Testis (tissue), 3 donors: ENCODE data around the gene ABTB2. TPM values are rescaled to one million over a fixed set of nuclear protein-coding genes. Genes with fewer than 3 reads are reported as not detected.

Experiments used
- DNase-seq: peaks from one replicate; pipeline ENCODE4 v3.0.0-alpha.2; 2019
- H3K27ac ChIP-seq, 2 donors: fragments of 200-600 bp; sonication (generic); one replicate each; pipeline ENCODE4 v1.5.1; 2019
- H3K27me3 ChIP-seq: fragments of 200-600 bp; sonication (generic); one replicate; pipeline ENCODE4 v1.5.1; 2019
- H3K36me3 ChIP-seq: fragments of 200-600 bp; sonication (generic); one replicate; pipeline ENCODE4 v1.5.1; 2017; ENCODE audit warnings: low read depth; ENCODE audit errors: missing control alignments
- H3K4me1 ChIP-seq: fragments of 200-600 bp; sonication (generic); one replicate; pipeline ENCODE4 v1.5.1; 2019
- H3K4me3 ChIP-seq, 2 donors: fragments of 200-600 bp; sonication (generic); one replicate each; pipeline ENCODE4 v1.5.1; 2017 to 2019
- H3K9me3 ChIP-seq: fragments of 200-600 bp; sonication (generic); one replicate; pipeline ENCODE4 v1.5.1; 2017
- CTCF ChIP-seq, 3 experiments: fragments of 450-650 bp in 2 of 3; fragments of 200-600 bp in 1 of 3; sonication (generic) in 1 of 3; IDR thresholded peaks; one replicate each; pipeline ENCODE4 v1.5.1; 2016 to 2019; ENCODE audit warnings: antibody characterized with exemption in 3 of 3, mild to moderate bottlenecking in 2 of 3, moderate library complexity in 1 of 3
- POLR2A ChIP-seq: fragments of 450-650 bp; IDR thresholded peaks from one replicate; pipeline ENCODE4 v1.6.1; 2017; ENCODE audit warnings: antibody characterized with exemption, mild to moderate bottlenecking, moderate library complexity
- WGBS, 2 donors: methylation state at CpG; one replicate each; pipeline ENCODE4 v1.1.5; 2018; 5-methylcytosine and 5-hydroxymethylcytosine counted together
- intact Hi-C: fragments of 100-400 bp; cut with DNase I; formaldehyde crosslinking; loops from one replicate; pipeline ENCODE4 v1.15.1; 2023; ENCODE audit warnings: low total_unique reads
- polyA plus RNA-seq: library from polyadenylated mRNA; stranded (reverse); fragments of 350-450 nt; fragmentation: Illumina TruSeq; extraction: RNeasy Lipid Tissue Mini Kit (QIAGEN cat#74804); gene quantifications from one replicate; pipeline ENCODE4 v1.2.3, GENCODE V29; 2014; ENCODE audit warnings: low read depth, low replicate concordance; ENCODE audit not compliant: insufficient read depth
- total RNA-seq, 2 donors: library from RNA; depleted of rRNA; stranded (reverse); fragments of >200 nt; gene quantifications; one replicate each; pipeline ENCODE4 v1.2.3, GENCODE V29; 2016

ABTB2 gene
- total and polyA plus RNA-seq, 3 donors from 2014 or later, result 5.8 to 12.1 (median 8.9) TPM

GRCh38 chr11:34358728-34359547 lies 1.1 kb upstream of the ABTB2 start:
- Histone ChIP-seq H3K4me3 (peak overlapping the region; percentile 40 to 62), H3K27me3 (no peaks in the 10 kb centered on the region), H3K4me1 (peaks cover 14% of the 10 kb centered on the region), H3K36me3 (no peaks in the 10 kb centered on the region), H3K27ac (peak overlapping the region in 1 of 2 donors; percentile 68), H3K9me3 (no peaks in the 10 kb centered on the region)
- WGBS, 2 donors, result 0 to 1% methylated on average over 18 to 39 of the region's 39 CpGs
- DNase-seq, result peak; percentile 85
- intact Hi-C loops, result loop anchor here (5.0 kb wide), 1 partner anchor 187 kb away; no protein-coding TSS in a partner anchor
- no peak for TF ChIP-seq POLR2A
- TF ChIP-seq CTCF (IDR thresholded peaks at IDR 0.05), result peak in 2 of 3 experiments; percentile 91 to 93

- no peaks in the 10 kb centered on the region for H3K36me3 ChIP-seq
- peaks cover 14% of the 10 kb centered on the region for H3K4me1 ChIP-seq
- H3K27ac ChIP-seq, result peak overlapping the region in 1 of 2 donors; percentile 68
- H3K27me3 ChIP-seq, result no peaks in the 10 kb centered on the region
- DNase-seq, result peak; percentile 47
- peak overlapping the region; percentile 40 to 62 for H3K4me3 ChIP-seq
- TF ChIP-seq POLR2A, result no peak
- no peak for TF ChIP-seq CTCF (IDR thresholded peaks at IDR 0.05)
- intact Hi-C loops, result loop anchor here (5.0 kb wide), 1 partner anchor 186 kb away; no protein-coding TSS in a partner anchor
- H3K9me3 ChIP-seq, result no peaks in the 10 kb centered on the region
- WGBS, 2 donors, result 0 to 1% methylated on average over 21 to 25 of the region's 25 CpGs
Measured at GRCh38 chr11:34358258-34358727, 483 bp upstream of the ABTB2 start.

- Histone ChIP-seq H3K4me3 (peak overlapping the region; percentile 54 to 72), H3K4me1 (peaks cover 14% of the 10 kb centered on the region), H3K27me3 (no peaks in the 10 kb centered on the region), H3K36me3 (no peaks in the 10 kb centered on the region), H3K9me3 (no peaks in the 10 kb centered on the region), H3K27ac (peak overlapping the region; percentile 11 to 32)
- intact Hi-C loops, result loop anchor here (5.0 kb wide), 1 partner anchor 185 kb away; no protein-coding TSS in a partner anchor
- peak; percentile 51 for DNase-seq
- WGBS, 2 donors, result 1% methylated on average over 63 of the region's 83 CpGs; no CpG with 5 or more reads in 1 of the 2 donors
- TF ChIP-seq CTCF (IDR thresholded peaks at IDR 0.05), result no peak
- no peak for TF ChIP-seq POLR2A
Measured at GRCh38 chr11:34356913-34357700, 703 bp downstream of the ABTB2 start.

GRCh38 chr11:34356576-34356912 lies 1.3 kb downstream of the ABTB2 start:
- TF ChIP-seq CTCF (IDR thresholded peaks at IDR 0.05), result no peak
- no peak for TF ChIP-seq POLR2A
- intact Hi-C loops, result loop anchor here (5.0 kb wide), 1 partner anchor 184 kb away; no protein-coding TSS in a partner anchor
- Histone ChIP-seq H3K27me3 (no peaks in the 10 kb centered on the region), H3K4me3 (peak overlapping the region; percentile 54 to 72), H3K9me3 (no peaks in the 10 kb centered on the region), H3K36me3 (no peaks in the 10 kb centered on the region), H3K4me1 (peaks cover 14% of the 10 kb centered on the region), H3K27ac (no peak overlapping the region)
- DNase-seq, result peak; percentile 25
- 5 to 9% methylated on average over 3 to 19 of the region's 19 CpGs for WGBS, 2 donors
